WTC11 (cell line): ENCODE measurements around the gene TBX5. TPM values are rescaled to one million over a fixed set of nuclear protein-coding genes. Genes with fewer than 3 reads are reported as not detected.

ENCODE experiments used
- ATAC-seq: fragments of 200-7000 bp; cut with Tn5 transposase; 2 replicates; pipeline ENCODE4 v1.10.0; 2021; ENCODE audit warnings: mild to moderate bottlenecking, moderate library complexity
- CTCF ChIA-PET: fragments of 300-600 bp; sonication (Branson Sonifier 250); formaldehyde crosslinking; loops from one replicate; lab custom pipeline; 2021; ENCODE audit warnings: antibody characterized with exemption; lab: Charles Lee
- POLR2A ChIA-PET: fragments of 350-600 bp; sonication (Branson Sonifier 250); formaldehyde crosslinking; loops from one replicate; lab custom pipeline; 2021; ENCODE audit warnings: antibody characterized with exemption; lab: Charles Lee
- DNase-seq: peaks from one replicate; pipeline ENCODE4 v3.0.0; 2021; ENCODE audit warnings: low spot score
- H3K27ac Mint-ChIP-seq: 2 replicates; pipeline ENCODE4 v1.8.0; 2021; ENCODE audit warnings: mixed read lengths
- H3K27me3 Mint-ChIP-seq: 2 replicates; pipeline ENCODE4 v1.8.0; 2021; ENCODE audit warnings: low read depth, mild to moderate bottlenecking, moderate library complexity, mixed read lengths
- H3K36me3 Mint-ChIP-seq: 2 replicates; pipeline ENCODE4 v1.8.0; 2021; ENCODE audit warnings: mixed read lengths
- H3K4me1 Mint-ChIP-seq: 2 replicates; pipeline ENCODE4 v1.8.0; 2022; ENCODE audit warnings: mixed read lengths
- H3K4me3 Mint-ChIP-seq: 2 replicates; pipeline ENCODE4 v1.8.0; 2021; ENCODE audit warnings: mild to moderate bottlenecking, moderate library complexity, mixed read lengths
- H3K9me3 Mint-ChIP-seq: 2 replicates; pipeline ENCODE4 v1.8.0; 2021; ENCODE audit warnings: mixed read lengths
- CREB1 ChIP-seq: sonication (generic); formaldehyde crosslinking; IDR thresholded peaks from 2 replicates; pipeline ENCODE4 v1.8.0; 2023; ENCODE audit warnings: mild to moderate bottlenecking, missing genetic modification reagents
- CREM ChIP-seq: sonication (generic); formaldehyde crosslinking; IDR thresholded peaks from 2 replicates; pipeline ENCODE4 v1.8.1; 2022; ENCODE audit warnings: mild to moderate bottlenecking, missing genetic modification reagents, moderate library complexity
- EMX1 ChIP-seq: fragments of 250-450 bp; sonication (Bioruptor Pico); IDR thresholded peaks from 2 replicates; pipeline ENCODE4 v1.8.0; 2021; ENCODE audit warnings: mild to moderate bottlenecking
- ESRRA ChIP-seq: sonication (generic); formaldehyde crosslinking; IDR thresholded peaks from 2 replicates; pipeline ENCODE4 v1.8.1; 2022; ENCODE audit warnings: mild to moderate bottlenecking, missing genetic modification reagents, borderline replicate concordance
- IRF2 ChIP-seq: sonication (generic); formaldehyde crosslinking; IDR thresholded peaks from 2 replicates; pipeline ENCODE4 v1.8.0; 2022; ENCODE audit warnings: low read depth, missing genetic modification reagents, borderline replicate concordance
- NR1H2 ChIP-seq: sonication (generic); formaldehyde crosslinking; IDR thresholded peaks from 2 replicates; pipeline ENCODE4 v1.9.0; 2021; ENCODE audit warnings: mild to moderate bottlenecking, moderate library complexity, missing genetic modification reagents
- NR2C2 ChIP-seq: sonication (generic); formaldehyde crosslinking; IDR thresholded peaks from 2 replicates; pipeline ENCODE4 v1.8.0; 2022; ENCODE audit warnings: mild to moderate bottlenecking, missing genetic modification reagents
- RELA ChIP-seq: sonication (generic); formaldehyde crosslinking; IDR thresholded peaks from 2 replicates; pipeline ENCODE4 v1.8.1; 2022; ENCODE audit warnings: missing genetic modification reagents, mild to moderate bottlenecking, borderline replicate concordance
- SMAD3 ChIP-seq: sonication (generic); formaldehyde crosslinking; IDR thresholded peaks from 2 replicates; pipeline ENCODE4 v1.8.0; 2022; ENCODE audit warnings: missing genetic modification reagents, mild to moderate bottlenecking, borderline replicate concordance
- SMAD4 ChIP-seq: sonication (generic); formaldehyde crosslinking; IDR thresholded peaks from 2 replicates; pipeline ENCODE4 v1.8.0; 2022; ENCODE audit warnings: mild to moderate bottlenecking, missing genetic modification reagents
- SP1 ChIP-seq: sonication (generic); formaldehyde crosslinking; conservative IDR thresholded peaks from 2 replicates; pipeline ENCODE4 v1.8.1; 2022; ENCODE audit warnings: missing genetic modification reagents
- TP53 ChIP-seq: sonication (generic); formaldehyde crosslinking; IDR thresholded peaks from 2 replicates; pipeline ENCODE4 v1.8.1; 2023; ENCODE audit warnings: mild to moderate bottlenecking, missing genetic modification reagents
- ZNF232 ChIP-seq: sonication (generic); formaldehyde crosslinking; IDR thresholded peaks from 2 replicates; pipeline ENCODE4 v1.8.0; 2022; ENCODE audit warnings: mild to moderate bottlenecking, missing genetic modification reagents
- ZNF263 ChIP-seq: sonication (generic); formaldehyde crosslinking; IDR thresholded peaks from 2 replicates; pipeline ENCODE4 v1.8.1; 2022; ENCODE audit warnings: low read depth, mild to moderate bottlenecking, moderate library complexity, missing genetic modification reagents
- total RNA-seq: library from RNA; stranded (reverse); gene quantifications from 3 replicates; pipeline ENCODE4 v1.2.3, GENCODE V29; 2021
- TF ChIP-seq, protein P1 (sequence below): sonication (generic); formaldehyde crosslinking; IDR thresholded peaks from 2 replicates; pipeline ENCODE4 v1.8.0; 2022; ENCODE audit warnings: mild to moderate bottlenecking, missing genetic modification reagents
- TF ChIP-seq, protein P2 (sequence below): fragments of 250-450 bp; sonication (Bioruptor Pico); conservative IDR thresholded peaks from 2 replicates; pipeline ENCODE4 v1.9.0; 2021; ENCODE audit warnings: mild to moderate bottlenecking
- TF ChIP-seq, protein P3 (sequence below): sonication (generic); formaldehyde crosslinking; IDR thresholded peaks from 2 replicates; pipeline ENCODE4 v1.8.1; 2022; ENCODE audit warnings: low read depth, missing genetic modification reagents, borderline replicate concordance
- TF ChIP-seq, protein P4 (sequence below): sonication (generic); formaldehyde crosslinking; IDR thresholded peaks from 2 replicates; pipeline ENCODE4 v1.8.0; 2022; ENCODE audit warnings: mild to moderate bottlenecking, missing genetic modification reagents
- TF ChIP-seq, protein P5 (sequence below): sonication (generic); formaldehyde crosslinking; IDR thresholded peaks from 2 replicates; pipeline ENCODE4 v1.8.1; 2023; ENCODE audit warnings: mild to moderate bottlenecking, missing genetic modification reagents
- TF ChIP-seq, protein P6 (sequence below): fragments of 250-450 bp; sonication (Bioruptor Pico); IDR thresholded peaks from 2 replicates; pipeline ENCODE4 v1.9.0; 2021; ENCODE audit warnings: mild to moderate bottlenecking
- TF ChIP-seq, protein P7 (sequence below): fragments of 250-450 bp; sonication (Bioruptor Pico); IDR thresholded peaks from 2 replicates; pipeline ENCODE4 v1.8.0; 2021; ENCODE audit warnings: mild to moderate bottlenecking
- TF ChIP-seq, protein P8 (sequence below): fragments of 250-450 bp; sonication (Bioruptor Pico); IDR thresholded peaks from 2 replicates; pipeline ENCODE4 v1.9.0; 2021; ENCODE audit warnings: mild to moderate bottlenecking

Gene TBX5
- total RNA-seq, 1 experiment from 2014 or later = 0.33 TPM

DNA sequence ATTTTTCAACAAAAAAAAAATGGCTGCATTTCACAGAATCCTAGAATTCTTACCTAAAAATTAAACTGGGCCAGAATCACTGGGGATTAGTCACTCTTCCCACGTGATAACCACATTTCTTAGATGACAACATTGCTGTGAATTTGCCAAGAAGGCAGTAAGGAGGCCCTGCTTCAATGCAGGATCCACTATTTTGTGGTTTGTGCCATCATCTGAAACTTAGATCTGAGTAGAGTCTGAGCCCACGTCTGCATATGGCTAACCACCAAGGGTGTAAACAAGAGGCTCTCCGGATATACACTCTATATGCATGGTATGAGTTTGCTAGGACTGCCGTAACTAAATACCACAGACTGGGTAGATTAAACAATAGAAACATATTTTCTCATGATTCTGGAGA is 24.4 kb upstream of the TBX5 start (continued):
- TF ChIP-seq, protein P1, sequence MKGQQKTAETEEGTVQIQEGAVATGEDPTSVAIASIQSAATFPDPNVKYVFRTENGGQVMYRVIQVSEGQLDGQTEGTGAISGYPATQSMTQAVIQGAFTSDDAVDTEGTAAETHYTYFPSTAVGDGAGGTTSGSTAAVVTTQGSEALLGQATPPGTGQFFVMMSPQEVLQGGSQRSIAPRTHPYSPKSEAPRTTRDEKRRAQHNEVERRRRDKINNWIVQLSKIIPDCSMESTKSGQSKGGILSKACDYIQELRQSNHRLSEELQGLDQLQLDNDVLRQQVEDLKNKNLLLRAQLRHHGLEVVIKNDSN (CRISPR knock-in tag) = no peak
- no peak for TF ChIP-seq SMAD3 (CRISPR knock-in tag)
- no peak for TF ChIP-seq NR1H2
- TF ChIP-seq, protein P2, sequence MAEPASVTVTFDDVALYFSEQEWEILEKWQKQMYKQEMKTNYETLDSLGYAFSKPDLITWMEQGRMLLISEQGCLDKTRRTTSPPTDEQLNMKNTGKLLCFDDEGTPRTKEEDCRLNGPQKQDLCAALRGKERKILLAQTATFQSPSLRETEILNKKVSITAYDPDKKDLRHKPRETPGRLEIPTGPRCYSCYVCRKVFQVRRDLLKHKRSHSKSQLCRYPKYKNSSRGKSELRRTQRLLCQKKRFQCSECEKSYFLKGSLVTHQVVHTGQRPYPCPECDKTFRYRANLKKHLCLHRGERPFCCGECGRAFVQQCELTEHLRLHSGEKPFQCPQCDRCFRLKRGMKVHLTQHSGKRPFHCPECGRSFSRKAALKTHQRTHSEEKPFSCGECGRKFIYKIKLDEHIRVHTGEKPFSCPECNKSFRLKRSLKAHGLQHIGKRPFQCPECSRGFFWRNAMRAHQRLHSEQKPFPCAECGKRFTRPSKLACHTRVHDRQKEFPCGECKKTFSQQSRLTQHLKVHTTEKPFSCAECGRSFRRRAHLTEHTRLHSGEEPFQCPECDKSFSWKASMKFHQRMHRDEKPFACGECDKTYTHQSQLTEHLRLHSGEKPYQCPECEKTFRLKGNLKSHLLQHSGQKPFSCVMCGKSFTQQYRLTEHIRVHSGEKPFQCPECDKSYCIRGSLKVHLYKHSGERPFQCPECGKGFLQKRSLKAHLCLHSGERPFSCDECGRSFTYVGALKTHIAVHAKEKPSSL (CRISPR knock-in tag) = no peak
- TF ChIP-seq ESRRA = no peak
- no peak for TF ChIP-seq TP53 (CRISPR knock-in tag)
- TF ChIP-seq, protein P3, sequence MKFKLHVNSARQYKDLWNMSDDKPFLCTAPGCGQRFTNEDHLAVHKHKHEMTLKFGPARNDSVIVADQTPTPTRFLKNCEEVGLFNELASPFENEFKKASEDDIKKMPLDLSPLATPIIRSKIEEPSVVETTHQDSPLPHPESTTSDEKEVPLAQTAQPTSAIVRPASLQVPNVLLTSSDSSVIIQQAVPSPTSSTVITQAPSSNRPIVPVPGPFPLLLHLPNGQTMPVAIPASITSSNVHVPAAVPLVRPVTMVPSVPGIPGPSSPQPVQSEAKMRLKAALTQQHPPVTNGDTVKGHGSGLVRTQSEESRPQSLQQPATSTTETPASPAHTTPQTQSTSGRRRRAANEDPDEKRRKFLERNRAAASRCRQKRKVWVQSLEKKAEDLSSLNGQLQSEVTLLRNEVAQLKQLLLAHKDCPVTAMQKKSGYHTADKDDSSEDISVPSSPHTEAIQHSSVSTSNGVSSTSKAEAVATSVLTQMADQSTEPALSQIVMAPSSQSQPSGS = no peak
- no peak for TF ChIP-seq RELA (CRISPR knock-in tag)
- TF ChIP-seq SMAD4 (CRISPR knock-in tag) = no peak
- no peak for TF ChIP-seq ZNF232 (CRISPR knock-in tag)
- TF ChIP-seq, protein P4, sequence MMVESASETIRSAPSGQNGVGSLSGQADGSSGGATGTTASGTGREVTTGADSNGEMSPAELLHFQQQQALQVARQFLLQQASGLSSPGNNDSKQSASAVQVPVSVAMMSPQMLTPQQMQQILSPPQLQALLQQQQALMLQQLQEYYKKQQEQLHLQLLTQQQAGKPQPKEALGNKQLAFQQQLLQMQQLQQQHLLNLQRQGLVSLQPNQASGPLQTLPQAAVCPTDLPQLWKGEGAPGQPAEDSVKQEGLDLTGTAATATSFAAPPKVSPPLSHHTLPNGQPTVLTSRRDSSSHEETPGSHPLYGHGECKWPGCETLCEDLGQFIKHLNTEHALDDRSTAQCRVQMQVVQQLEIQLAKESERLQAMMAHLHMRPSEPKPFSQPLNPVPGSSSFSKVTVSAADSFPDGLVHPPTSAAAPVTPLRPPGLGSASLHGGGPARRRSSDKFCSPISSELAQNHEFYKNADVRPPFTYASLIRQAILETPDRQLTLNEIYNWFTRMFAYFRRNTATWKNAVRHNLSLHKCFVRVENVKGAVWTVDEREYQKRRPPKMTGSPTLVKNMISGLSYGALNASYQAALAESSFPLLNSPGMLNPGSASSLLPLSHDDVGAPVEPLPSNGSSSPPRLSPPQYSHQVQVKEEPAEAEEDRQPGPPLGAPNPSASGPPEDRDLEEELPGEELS = no peak
- TF ChIP-seq, protein P5, sequence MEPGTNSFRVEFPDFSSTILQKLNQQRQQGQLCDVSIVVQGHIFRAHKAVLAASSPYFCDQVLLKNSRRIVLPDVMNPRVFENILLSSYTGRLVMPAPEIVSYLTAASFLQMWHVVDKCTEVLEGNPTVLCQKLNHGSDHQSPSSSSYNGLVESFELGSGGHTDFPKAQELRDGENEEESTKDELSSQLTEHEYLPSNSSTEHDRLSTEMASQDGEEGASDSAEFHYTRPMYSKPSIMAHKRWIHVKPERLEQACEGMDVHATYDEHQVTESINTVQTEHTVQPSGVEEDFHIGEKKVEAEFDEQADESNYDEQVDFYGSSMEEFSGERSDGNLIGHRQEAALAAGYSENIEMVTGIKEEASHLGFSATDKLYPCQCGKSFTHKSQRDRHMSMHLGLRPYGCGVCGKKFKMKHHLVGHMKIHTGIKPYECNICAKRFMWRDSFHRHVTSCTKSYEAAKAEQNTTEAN (CRISPR knock-in tag) = no peak
- TF ChIP-seq, protein P6, sequence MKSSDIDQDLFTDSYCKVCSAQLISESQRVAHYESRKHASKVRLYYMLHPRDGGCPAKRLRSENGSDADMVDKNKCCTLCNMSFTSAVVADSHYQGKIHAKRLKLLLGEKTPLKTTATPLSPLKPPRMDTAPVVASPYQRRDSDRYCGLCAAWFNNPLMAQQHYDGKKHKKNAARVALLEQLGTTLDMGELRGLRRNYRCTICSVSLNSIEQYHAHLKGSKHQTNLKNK (CRISPR knock-in tag) = no peak
- TF ChIP-seq NR2C2 = no peak
- no peak for TF ChIP-seq CREB1 (CRISPR knock-in tag)
- no peak for TF ChIP-seq SP1

DNA sequence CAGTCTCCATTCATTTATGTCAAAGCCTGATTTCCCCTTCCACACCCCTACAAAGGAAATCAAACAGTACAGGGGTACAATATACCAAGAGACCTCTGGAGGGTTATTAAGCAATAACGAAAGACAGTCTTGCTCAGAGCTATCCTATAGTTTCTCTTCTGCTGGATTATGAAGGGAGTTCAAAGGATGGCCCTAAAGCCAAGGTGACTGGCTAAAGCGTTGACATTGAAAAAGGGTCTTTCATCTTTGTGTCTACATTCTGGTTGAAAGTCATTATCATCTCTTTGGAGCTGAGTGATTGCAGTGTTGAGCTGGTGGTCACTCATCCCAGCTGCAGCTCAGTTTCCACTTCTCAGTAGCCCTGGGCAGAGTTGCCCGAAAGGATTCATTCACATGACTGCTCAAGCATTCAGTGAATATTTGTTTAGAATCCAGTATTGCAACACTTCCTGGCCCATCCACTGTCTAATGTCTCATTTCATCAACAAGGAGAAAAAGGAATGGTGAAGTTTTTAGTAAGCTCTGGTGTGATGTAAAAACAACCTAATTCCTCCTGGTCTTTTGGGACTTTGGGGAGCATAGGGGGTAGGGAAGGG is 19.2 kb upstream of the TBX5 start:
- DNase-seq (no peak), ATAC-seq (no peak)
- ChIA-PET POLR2A (interaction anchor here (0.6 kb wide), 1 partner anchor 336 kb away, joined by 3 read pairs; no protein-coding TSS in a partner anchor), CTCF (interaction anchor here (1.3 to 1.5 kb wide), 3 partner anchors 69 to 293 kb away, joined by 3 to 4 read pairs (median 3); no protein-coding TSS in a partner anchor)
- H3K4me1 Mint-ChIP-seq = no peaks in the 10 kb centered on the region
- H3K27me3 Mint-ChIP-seq = peaks cover 77% of the 10 kb centered on the region
- H3K9me3 Mint-ChIP-seq = no peaks in the 10 kb centered on the region
- no peak overlapping the region for H3K27ac Mint-ChIP-seq
- H3K36me3 Mint-ChIP-seq = no peaks in the 10 kb centered on the region
- no peak overlapping the region for H3K4me3 Mint-ChIP-seq
- TF ChIP-seq, protein P7, sequence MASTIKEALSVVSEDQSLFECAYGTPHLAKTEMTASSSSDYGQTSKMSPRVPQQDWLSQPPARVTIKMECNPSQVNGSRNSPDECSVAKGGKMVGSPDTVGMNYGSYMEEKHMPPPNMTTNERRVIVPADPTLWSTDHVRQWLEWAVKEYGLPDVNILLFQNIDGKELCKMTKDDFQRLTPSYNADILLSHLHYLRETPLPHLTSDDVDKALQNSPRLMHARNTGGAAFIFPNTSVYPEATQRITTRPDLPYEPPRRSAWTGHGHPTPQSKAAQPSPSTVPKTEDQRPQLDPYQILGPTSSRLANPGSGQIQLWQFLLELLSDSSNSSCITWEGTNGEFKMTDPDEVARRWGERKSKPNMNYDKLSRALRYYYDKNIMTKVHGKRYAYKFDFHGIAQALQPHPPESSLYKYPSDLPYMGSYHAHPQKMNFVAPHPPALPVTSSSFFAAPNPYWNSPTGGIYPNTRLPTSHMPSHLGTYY = no peak
- no peak for TF ChIP-seq EMX1 (CRISPR knock-in tag)
- TF ChIP-seq CREM (CRISPR knock-in tag) = no peak
- TF ChIP-seq, protein P5 (CRISPR knock-in tag) = no peak
- TF ChIP-seq ZNF263 = no peak
- TF ChIP-seq, protein P8, sequence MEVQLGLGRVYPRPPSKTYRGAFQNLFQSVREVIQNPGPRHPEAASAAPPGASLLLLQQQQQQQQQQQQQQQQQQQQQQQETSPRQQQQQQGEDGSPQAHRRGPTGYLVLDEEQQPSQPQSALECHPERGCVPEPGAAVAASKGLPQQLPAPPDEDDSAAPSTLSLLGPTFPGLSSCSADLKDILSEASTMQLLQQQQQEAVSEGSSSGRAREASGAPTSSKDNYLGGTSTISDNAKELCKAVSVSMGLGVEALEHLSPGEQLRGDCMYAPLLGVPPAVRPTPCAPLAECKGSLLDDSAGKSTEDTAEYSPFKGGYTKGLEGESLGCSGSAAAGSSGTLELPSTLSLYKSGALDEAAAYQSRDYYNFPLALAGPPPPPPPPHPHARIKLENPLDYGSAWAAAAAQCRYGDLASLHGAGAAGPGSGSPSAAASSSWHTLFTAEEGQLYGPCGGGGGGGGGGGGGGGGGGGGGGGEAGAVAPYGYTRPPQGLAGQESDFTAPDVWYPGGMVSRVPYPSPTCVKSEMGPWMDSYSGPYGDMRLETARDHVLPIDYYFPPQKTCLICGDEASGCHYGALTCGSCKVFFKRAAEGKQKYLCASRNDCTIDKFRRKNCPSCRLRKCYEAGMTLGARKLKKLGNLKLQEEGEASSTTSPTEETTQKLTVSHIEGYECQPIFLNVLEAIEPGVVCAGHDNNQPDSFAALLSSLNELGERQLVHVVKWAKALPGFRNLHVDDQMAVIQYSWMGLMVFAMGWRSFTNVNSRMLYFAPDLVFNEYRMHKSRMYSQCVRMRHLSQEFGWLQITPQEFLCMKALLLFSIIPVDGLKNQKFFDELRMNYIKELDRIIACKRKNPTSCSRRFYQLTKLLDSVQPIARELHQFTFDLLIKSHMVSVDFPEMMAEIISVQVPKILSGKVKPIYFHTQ (CRISPR knock-in tag) = no peak
- no peak for TF ChIP-seq IRF2 (CRISPR knock-in tag)
